Lung (tissue), 12 donors: Measurements from ENCODE around the gene TRPC5OS. TPM values are rescaled to one million over a fixed set of nuclear protein-coding genes. Genes with fewer than 3 reads are reported as not detected.

ENCODE experiments used
- ATAC-seq: fragments of 200-7000 bp; cut with Tn5 transposase; one replicate; pipeline ENCODE4 v1.9.1; 2020; ENCODE audit warnings: moderate number of reproducible peaks; ENCODE audit not compliant: insufficient read depth, low FRiP score
- DNase-seq, 3 donors: peaks; one replicate each; pipeline ENCODE4 v3.0.0-alpha.2; 2013 to 2017
- H3K27ac ChIP-seq, 2 donors: one replicate each; pipeline ENCODE4 v1.5.1; 2013; ENCODE audit warnings: mild to moderate bottlenecking in 2 of 2, moderate library complexity in 2 of 2, control low read depth in 1 of 2, inconsistent platforms in 1 of 2, low read depth in 1 of 2, low read length in 1 of 2
- H3K27me3 ChIP-seq, 3 donors: one replicate each; pipeline ENCODE4 v1.5.1; 2013; ENCODE audit warnings: low read length in 2 of 3; ENCODE audit not compliant: control insufficient read depth in 3 of 3, insufficient read depth in 3 of 3
- H3K36me3 ChIP-seq, 4 donors: one replicate each; pipeline ENCODE4 v1.5.1; 2013; ENCODE audit warnings: low read length in 4 of 4, mild to moderate bottlenecking in 1 of 4, moderate library complexity in 1 of 4; ENCODE audit not compliant: control insufficient read depth in 4 of 4, insufficient read depth in 4 of 4
- H3K4me1 ChIP-seq, 5 donors: one replicate each; pipeline ENCODE4 v1.5.1; 2013; ENCODE audit warnings: low read length in 5 of 5, mild to moderate bottlenecking in 2 of 5, moderate library complexity in 1 of 5; ENCODE audit not compliant: control insufficient read depth in 5 of 5, insufficient read depth in 5 of 5
- H3K4me3 ChIP-seq: one replicate; pipeline ENCODE4 v1.5.1; 2013; ENCODE audit warnings: mild to moderate bottlenecking, control low read depth, moderate library complexity
- H3K9ac ChIP-seq, 2 donors: one replicate each; pipeline ENCODE4 v1.5.1; 2013; ENCODE audit warnings: low read length in 2 of 2, control low read depth in 1 of 2; ENCODE audit not compliant: insufficient read depth in 1 of 2
- H3K9me3 ChIP-seq, 4 donors: one replicate each; pipeline ENCODE4 v1.5.1; 2013; ENCODE audit warnings: low read length in 3 of 4, mild to moderate bottlenecking in 1 of 4, moderate library complexity in 1 of 4; ENCODE audit not compliant: control insufficient read depth in 4 of 4, insufficient read depth in 3 of 4
- WGBS, 2 donors: extraction: QIAGEN DNeasy Blood & Tissue Kit; methylation state at CpG; one replicate each; pipeline ENCODE4 v1.1.7; 2013; 5-methylcytosine and 5-hydroxymethylcytosine counted together
- polyA plus RNA-seq, 2 donors: library from polyadenylated mRNA; stranded (reverse); fragments of 200-250 nt; gene quantifications; one replicate each; pipeline ENCODE4 v1.2.1, GENCODE V29; 2013
- total RNA-seq, 2 donors: library from RNA; depleted of rRNA in 1 of 2; stranded (reverse); fragments of >200 nt in 1 of 2; gene quantifications; one replicate each; pipeline ENCODE4 v1.2.1, GENCODE V29; 2014 to 2021
- TF ChIP-seq, protein P1 (sequence below): IDR thresholded peaks from 2 replicates; pipeline ENCODE4 v1.5.1; 2012; ENCODE audit warnings: mild to moderate bottlenecking; ENCODE audit errors: control extremely low read depth, extremely low read depth
- donor health status: control.
- donor health status: control.
- donor health status: Bipolar disorder and iron deficiency.
- donor health status: healthy.
- donor health status: DM: yes; HTN: yes; CAD: no.

The TRPC5OS gene
- total and polyA plus RNA-seq, 4 donors, result not detected

DNA sequence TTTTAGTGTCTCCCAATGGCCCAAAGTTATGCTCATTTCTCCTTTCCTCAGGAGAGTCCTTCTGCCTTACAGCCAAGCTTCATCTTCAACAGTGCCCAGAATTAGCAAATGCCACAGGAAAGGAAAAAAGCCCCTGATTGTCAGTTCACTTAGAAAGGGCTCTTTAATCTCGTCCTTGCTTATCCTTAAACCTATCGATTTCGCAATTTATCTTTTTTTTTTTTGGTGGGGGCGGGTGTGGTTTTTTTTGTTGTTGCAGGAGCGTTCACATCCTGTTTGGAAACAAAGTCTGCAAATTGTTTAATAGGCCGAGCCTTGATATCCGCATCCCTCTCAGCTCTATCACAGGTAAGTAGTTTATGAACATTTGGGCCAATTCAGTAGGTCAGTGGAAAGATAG, 20.2 kb downstream of the TRPC5OS start:
- no peaks in the 10 kb centered on the region for H3K36me3 ChIP-seq
- TF ChIP-seq, protein P1, sequence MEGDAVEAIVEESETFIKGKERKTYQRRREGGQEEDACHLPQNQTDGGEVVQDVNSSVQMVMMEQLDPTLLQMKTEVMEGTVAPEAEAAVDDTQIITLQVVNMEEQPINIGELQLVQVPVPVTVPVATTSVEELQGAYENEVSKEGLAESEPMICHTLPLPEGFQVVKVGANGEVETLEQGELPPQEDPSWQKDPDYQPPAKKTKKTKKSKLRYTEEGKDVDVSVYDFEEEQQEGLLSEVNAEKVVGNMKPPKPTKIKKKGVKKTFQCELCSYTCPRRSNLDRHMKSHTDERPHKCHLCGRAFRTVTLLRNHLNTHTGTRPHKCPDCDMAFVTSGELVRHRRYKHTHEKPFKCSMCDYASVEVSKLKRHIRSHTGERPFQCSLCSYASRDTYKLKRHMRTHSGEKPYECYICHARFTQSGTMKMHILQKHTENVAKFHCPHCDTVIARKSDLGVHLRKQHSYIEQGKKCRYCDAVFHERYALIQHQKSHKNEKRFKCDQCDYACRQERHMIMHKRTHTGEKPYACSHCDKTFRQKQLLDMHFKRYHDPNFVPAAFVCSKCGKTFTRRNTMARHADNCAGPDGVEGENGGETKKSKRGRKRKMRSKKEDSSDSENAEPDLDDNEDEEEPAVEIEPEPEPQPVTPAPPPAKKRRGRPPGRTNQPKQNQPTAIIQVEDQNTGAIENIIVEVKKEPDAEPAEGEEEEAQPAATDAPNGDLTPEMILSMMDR, result no peak
- H3K27me3 ChIP-seq, result peaks cover 0 to 51% (median 17%) of the 10 kb centered on the region in 3 donors
- WGBS, 2 donors, result 68 to 73% methylated on average over 7 of the region's 7 CpGs
- no peak overlapping the region for H3K4me3 ChIP-seq
- DNase-seq (no peak), ATAC-seq (no peak)
- H3K9ac ChIP-seq, result no peak overlapping the region
- H3K27ac ChIP-seq, result no peak overlapping the region
- no peaks in the 10 kb centered on the region for H3K9me3 ChIP-seq
- no peaks in the 10 kb centered on the region for H3K4me1 ChIP-seq

DNA sequence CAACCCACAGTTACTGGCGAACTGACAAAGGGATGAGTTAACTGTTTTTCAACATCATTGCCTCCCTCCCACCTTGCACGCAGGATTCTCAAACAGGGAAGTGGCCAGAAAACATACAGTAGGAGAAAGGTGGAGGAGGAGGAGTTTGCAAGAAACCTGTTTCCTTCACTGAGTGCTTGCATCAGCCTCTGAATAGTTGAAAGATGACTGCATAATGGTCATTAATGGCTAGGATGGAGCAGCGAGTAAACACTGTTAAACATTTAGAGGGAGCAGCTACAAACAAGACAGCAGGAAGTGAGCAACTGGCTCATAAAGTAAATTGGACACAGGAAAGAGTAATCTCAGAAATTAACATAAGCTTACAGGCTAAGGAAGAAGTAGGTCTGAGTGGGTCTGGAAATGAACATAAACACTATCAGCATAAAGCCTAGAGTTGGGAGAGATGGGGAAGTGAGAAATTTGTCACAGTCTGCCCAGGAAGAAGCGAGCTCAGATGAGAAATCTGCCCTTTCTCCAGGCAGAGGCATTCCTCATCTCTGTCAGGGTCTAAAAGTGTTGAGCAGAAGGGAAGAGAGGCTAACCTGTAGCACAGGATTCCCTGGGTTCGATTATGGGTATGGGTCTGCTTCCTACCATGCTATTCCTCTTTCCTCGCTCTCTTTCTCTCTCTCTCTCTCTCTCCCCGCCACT, 38.6 kb downstream of the TRPC5OS start:
- DNase-seq (peak in 2 of 3 donors; percentile 0 to 1), ATAC-seq (no peak)
- no peaks in the 10 kb centered on the region for H3K4me1 ChIP-seq
- H3K27ac ChIP-seq, result no peak overlapping the region
- TF ChIP-seq, protein P1, result no peak
- no peak overlapping the region for H3K4me3 ChIP-seq
- peaks cover 0 to 4% (median 0%) of the 10 kb centered on the region in 4 donors for H3K9me3 ChIP-seq
- WGBS, 2 donors, result 47 to 54% methylated on average over 5 to 7 of the region's 7 CpGs
- H3K27me3 ChIP-seq, result peaks cover 0 to 34% (median 11%) of the 10 kb centered on the region in 3 donors
- H3K9ac ChIP-seq, result no peak overlapping the region
- H3K36me3 ChIP-seq, result no peaks in the 10 kb centered on the region

DNA sequence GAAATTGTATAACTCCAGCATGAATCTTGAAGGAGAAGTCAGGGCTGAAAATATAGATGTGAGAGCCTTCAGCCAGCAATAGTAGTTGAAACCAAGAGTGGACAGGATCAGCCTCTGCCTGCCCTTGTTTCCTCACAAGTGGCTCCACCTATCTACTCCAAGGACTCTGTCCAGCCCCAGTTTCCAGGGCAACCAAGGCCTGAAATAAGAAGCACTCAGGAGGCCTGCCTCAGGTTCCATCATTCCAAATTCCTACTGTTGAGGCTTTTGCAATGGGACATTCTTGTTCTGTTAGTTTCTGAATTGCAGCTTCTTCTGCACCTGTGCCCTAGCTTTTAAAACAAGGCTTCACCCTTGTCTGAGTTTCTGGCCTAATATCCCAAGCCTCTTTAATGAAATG, 41.6 kb downstream of the TRPC5OS start:
- DNase-seq (peak in 2 of 3 donors; percentile 0), ATAC-seq (no peak)
- H3K36me3 ChIP-seq, result no peaks in the 10 kb centered on the region
- peaks cover 0 to 29% (median 6%) of the 10 kb centered on the region in 3 donors for H3K27me3 ChIP-seq
- H3K9me3 ChIP-seq, result peaks cover 0 to 4% (median 0%) of the 10 kb centered on the region in 4 donors
- no peak overlapping the region for H3K27ac ChIP-seq
- H3K9ac ChIP-seq, result no peak overlapping the region
- TF ChIP-seq, protein P1, result no peak
- H3K4me1 ChIP-seq, result no peaks in the 10 kb centered on the region
- no peak overlapping the region for H3K4me3 ChIP-seq
